Suppressor macrophage treated with lipopolysaccharide for 4 hours (primary cell): ENCODE measurements around the gene ZC3H12C.
"Not testable (repeated sequence)": the region's sequence is repeated elsewhere in the genome, so short reads cannot be mapped to it uniquely, and the experiment has no call there.

Experiments used
- DNase-seq: peaks from one replicate; pipeline ENCODE4 v3.0.0-alpha.2; 2020

ZC3H12C gene

GRCh38 chr11:110186456-110186855, 93.3 kb downstream of the ZC3H12C start:
- no peak for DNase-seq

GRCh38 chr11:110186867-110187266, 93.7 kb downstream of the ZC3H12C start:
- DNase-seq = no peak

- DNase-seq = no peak
Measured at GRCh38 chr11:110187731-110188130, 94.5 kb downstream of the ZC3H12C start.

GRCh38 chr11:110190885-110191284, 97.7 kb downstream of the ZC3H12C start:
- DNase-seq = no peak

- not testable (repeated sequence) for DNase-seq
Measured at GRCh38 chr11:110192604-110193282, 99.6 kb downstream of the ZC3H12C start.

- peak; percentile 34 for DNase-seq
Measured at GRCh38 chr11:110194211-110194766, 101.1 kb downstream of the ZC3H12C start.

- no peak for DNase-seq
Measured at GRCh38 chr11:110196241-110196754, 103.1 kb downstream of the ZC3H12C start.

- DNase-seq = no peak
Measured at GRCh38 chr11:110196884-110197420, 103.8 kb downstream of the ZC3H12C start.

- peak; percentile 26 for DNase-seq
Measured at GRCh38 chr11:110198031-110198729, 105.0 kb downstream of the ZC3H12C start.

GRCh38 chr11:110199184-110199981, 106.2 kb downstream of the ZC3H12C start:
- DNase-seq = peak; percentile 20

- DNase-seq = no peak
Measured at GRCh38 chr11:110200241-110200640, 107.0 kb downstream of the ZC3H12C start.

GRCh38 chr11:110200836-110201235, 107.6 kb downstream of the ZC3H12C start:
- DNase-seq = no peak

GRCh38 chr11:110207123-110207522, 113.9 kb downstream of the ZC3H12C start:
- no peak for DNase-seq

- DNase-seq = not testable (repeated sequence)
Measured at GRCh38 chr11:110208678-110209312, 115.6 kb downstream of the ZC3H12C start.

GRCh38 chr11:110209313-110209694, 116.1 kb downstream of the ZC3H12C start:
- not testable (repeated sequence) for DNase-seq

- no peak for DNase-seq
Measured at GRCh38 chr11:110217223-110217877, 124.2 kb downstream of the ZC3H12C start.

- DNase-seq = no peak
Measured at GRCh38 chr11:110217936-110218335, 124.7 kb downstream of the ZC3H12C start.

GRCh38 chr11:110219006-110219785, 126.0 kb downstream of the ZC3H12C start:
- no peak for DNase-seq
